ENCODE measurements around the gene TRIML2. TPM values are rescaled to one million over a fixed set of nuclear protein-coding genes. Genes with fewer than 3 reads are reported as not detected.

Gene TRIML2
- total RNA-seq, 1 experiment from 2014 or later = 0.17 TPM

- ChIA-PET CTCF (no interaction called here), POLR2A (ENCODE audit: low non-redundant PET) (no interaction called here)
- Histone ChIP-seq H3K4me1 (ENCODE audit: insufficient read depth, low read length, poor library complexity, severe bottlenecking) (no peaks in the 10 kb centered on the region), H3K27ac (ENCODE audit: low read depth, low read length, poor library complexity, severe bottlenecking) (no peak overlapping the region), H3K9me3 (ENCODE audit: low read depth, low read length, poor library complexity, severe bottlenecking) (no peaks in the 10 kb centered on the region), H3K27me3 (replicated peaks; ENCODE audit: insufficient read depth, low read depth, low read length, poor library complexity) (no peaks in the 10 kb centered on the region), H3K36me3 (ENCODE audit: insufficient read depth, low read length, poor library complexity, severe bottlenecking) (no peaks in the 10 kb centered on the region), H3K4me3 (ENCODE audit: low read depth, low read length, poor library complexity, severe bottlenecking) (no peak overlapping the region)
- TF ChIP-seq EZH2 (IDR thresholded peaks at IDR 0.05; ENCODE audit: borderline replicate concordance, low read depth, low read length, poor library complexity, severe bottlenecking) (no peak), CTCF (conservative IDR thresholded peaks at IDR 0.05; ENCODE audit: low read depth, low read length) (no peak)
- DNase-seq (ENCODE audit: low spot score) = no peak
- no TSS peak for BruUV-seq (replicated peaks)
- intact Hi-C loops (cut with micrococcal nuclease; ENCODE audit: unreplicated experiment) = no loop called here
Measured at GRCh38 chr4:188147776-188148175, 38.4 kb upstream of the TRIML2 start.

GRCh38 chr4:188147176-188147575 is 37.8 kb upstream of the TRIML2 start:
- CTCF ChIA-PET = no interaction called here

GRCh38 chr4:188146618-188147017 is 37.2 kb upstream of the TRIML2 start:
- no peaks in the 10 kb centered on the region for H3K27me3 ChIP-seq (replicated peaks; ENCODE audit: insufficient read depth, low read depth, low read length, poor library complexity)
- no peaks in the 10 kb centered on the region for H3K9me3 ChIP-seq (ENCODE audit: low read depth, low read length, poor library complexity, severe bottlenecking)
- no peaks in the 10 kb centered on the region for H3K36me3 ChIP-seq (ENCODE audit: insufficient read depth, low read length, poor library complexity, severe bottlenecking)
- TF ChIP-seq CTCF (conservative IDR thresholded peaks at IDR 0.05; ENCODE audit: low read depth, low read length) = no peak
- no peak for TF ChIP-seq EZH2 (IDR thresholded peaks at IDR 0.05; ENCODE audit: borderline replicate concordance, low read depth, low read length, poor library complexity, severe bottlenecking)
- DNase-seq (ENCODE audit: low spot score) = no peak
- ChIA-PET POLR2A (ENCODE audit: low non-redundant PET) (no interaction called here), CTCF (no interaction called here)
- no peak overlapping the region for H3K4me3 ChIP-seq (ENCODE audit: low read depth, low read length, poor library complexity, severe bottlenecking)
- H3K27ac ChIP-seq (ENCODE audit: low read depth, low read length, poor library complexity, severe bottlenecking) = no peak overlapping the region
- BruUV-seq (replicated peaks) = no TSS peak
- intact Hi-C loops (cut with micrococcal nuclease; ENCODE audit: unreplicated experiment) = no loop called here
- no peaks in the 10 kb centered on the region for H3K4me1 ChIP-seq (ENCODE audit: insufficient read depth, low read length, poor library complexity, severe bottlenecking)

More at GRCh38 chr4:188147176-188147575, 37.8 kb upstream of the TRIML2 start:
- Histone ChIP-seq H3K27me3 (replicated peaks; ENCODE audit: insufficient read depth, low read depth, low read length, poor library complexity) (no peaks in the 10 kb centered on the region), H3K36me3 (ENCODE audit: insufficient read depth, low read length, poor library complexity, severe bottlenecking) (no peaks in the 10 kb centered on the region), H3K27ac (ENCODE audit: low read depth, low read length, poor library complexity, severe bottlenecking) (no peak overlapping the region), H3K4me1 (ENCODE audit: insufficient read depth, low read length, poor library complexity, severe bottlenecking) (no peaks in the 10 kb centered on the region), H3K4me3 (ENCODE audit: low read depth, low read length, poor library complexity, severe bottlenecking) (no peak overlapping the region), H3K9me3 (ENCODE audit: low read depth, low read length, poor library complexity, severe bottlenecking) (no peaks in the 10 kb centered on the region)
- intact Hi-C loops (cut with micrococcal nuclease; ENCODE audit: unreplicated experiment) = no loop called here
- TF ChIP-seq EZH2 (IDR thresholded peaks at IDR 0.05; ENCODE audit: borderline replicate concordance, low read depth, low read length, poor library complexity, severe bottlenecking) (no peak), CTCF (conservative IDR thresholded peaks at IDR 0.05; ENCODE audit: low read depth, low read length) (no peak)
- BruUV-seq (replicated peaks) = no TSS peak
- POLR2A ChIA-PET (ENCODE audit: low non-redundant PET) = no interaction called here
- no peak for DNase-seq (ENCODE audit: low spot score)
